Suppressor macrophage treated with lipopolysaccharide for 4 hours (primary cell): ENCODE results near the gene CYB561.

Experiments used
- DNase-seq: peaks from one replicate; pipeline ENCODE4 v3.0.0-alpha.2; 2020

The CYB561 gene

GRCh38 chr17:63448655-63449054 lies 2.5 kb upstream of the CYB561 start:
- DNase-seq: no peak

DNA sequence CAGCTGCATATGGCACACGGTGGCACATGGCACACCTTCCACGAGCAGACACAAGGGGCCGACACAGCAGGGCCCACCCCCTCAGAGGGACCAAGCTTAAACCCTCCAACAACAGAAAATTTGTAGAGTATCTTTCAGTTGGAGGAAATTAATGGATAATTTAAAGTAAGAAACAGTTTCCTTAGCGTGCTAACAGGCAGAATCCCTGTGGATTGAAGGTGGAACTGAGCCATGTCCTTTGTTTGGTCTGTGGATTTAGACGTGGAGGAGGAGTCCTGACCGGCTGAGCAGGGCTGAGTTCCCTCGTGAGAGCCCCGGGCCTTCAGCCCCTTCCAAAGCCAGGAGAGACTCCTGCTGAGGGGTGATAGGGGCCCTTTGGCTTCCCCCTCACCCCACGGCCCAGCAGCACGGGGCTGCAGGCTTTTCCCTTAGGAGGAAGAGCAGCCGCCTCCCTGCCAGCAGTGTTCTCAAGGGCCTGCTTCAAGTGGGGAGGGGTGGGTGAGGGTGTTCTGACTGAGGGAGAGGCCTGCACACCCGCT lies 1.4 kb upstream of the CYB561 start:
- DNase-seq: no peak

- DNase-seq: peak; percentile 85
Measured at GRCh38 chr17:63446753-63447470, 806 bp upstream of the CYB561 start.

DNA sequence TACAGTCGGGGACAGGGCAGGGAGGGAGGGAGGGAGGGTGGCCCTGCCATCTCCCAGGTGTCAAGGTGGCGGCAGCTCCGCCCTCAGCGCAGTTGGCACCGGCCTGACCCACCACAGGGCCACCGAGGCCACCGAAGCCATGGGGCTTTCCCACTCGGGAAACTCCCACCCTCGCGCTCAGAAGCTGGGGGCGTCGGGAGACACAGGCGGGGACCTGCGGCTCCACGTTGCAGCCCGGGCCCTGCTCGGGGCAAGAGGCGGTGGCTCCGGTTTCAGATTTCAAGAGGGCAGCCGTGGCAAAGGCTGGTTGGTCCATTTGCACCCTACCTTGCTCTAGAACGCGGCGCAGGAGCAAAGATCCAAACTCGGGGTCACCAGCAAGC lies 544 bp downstream of the CYB561 start:
- DNase-seq: peak; percentile 58

DNA sequence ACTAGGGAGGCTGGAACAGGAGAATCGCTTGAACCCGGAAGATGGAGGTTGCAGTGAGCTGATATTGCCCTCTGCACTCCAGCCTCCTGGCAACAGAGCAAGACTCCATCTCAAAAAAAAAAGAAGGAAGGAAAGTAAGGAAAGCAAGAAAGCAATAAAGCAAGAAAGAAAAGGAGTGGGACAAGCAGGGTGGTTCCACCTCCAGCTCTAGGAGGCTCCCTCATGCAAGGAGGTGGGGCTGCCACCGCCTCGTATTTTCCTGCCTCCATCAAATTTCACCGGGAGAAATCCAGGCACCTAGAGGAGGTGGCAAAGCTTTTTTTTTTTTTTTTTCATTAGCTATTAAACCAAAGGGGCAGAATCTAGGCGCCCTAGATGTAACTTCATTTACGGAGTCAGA lies 1.0 kb downstream of the CYB561 start:
- DNase-seq: no peak

DNA sequence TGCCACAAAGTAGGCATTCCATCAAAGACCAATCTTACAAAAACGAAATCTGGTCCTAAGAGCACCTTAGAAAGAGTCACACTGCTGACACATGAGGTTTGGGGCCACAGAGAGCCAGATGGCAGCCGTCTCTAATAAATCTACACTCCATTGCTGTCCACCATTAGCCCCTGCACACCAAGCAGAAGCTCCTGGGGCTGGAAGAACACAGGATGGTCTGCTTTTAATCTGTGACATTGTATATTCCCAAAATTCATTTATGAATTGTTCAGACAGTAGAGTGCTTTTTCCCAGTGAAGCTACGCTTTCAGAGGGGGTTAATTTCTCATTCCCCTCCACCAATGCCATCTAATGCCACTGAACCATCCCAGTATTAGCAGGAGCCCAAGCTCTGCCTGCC lies 1.6 kb downstream of the CYB561 start:
- no peak for DNase-seq

- no peak for DNase-seq
Measured at GRCh38 chr17:63443053-63443452, 3.1 kb downstream of the CYB561 start.

- DNase-seq: no peak
Measured at GRCh38 chr17:63442549-63443035, 3.5 kb downstream of the CYB561 start.

DNA sequence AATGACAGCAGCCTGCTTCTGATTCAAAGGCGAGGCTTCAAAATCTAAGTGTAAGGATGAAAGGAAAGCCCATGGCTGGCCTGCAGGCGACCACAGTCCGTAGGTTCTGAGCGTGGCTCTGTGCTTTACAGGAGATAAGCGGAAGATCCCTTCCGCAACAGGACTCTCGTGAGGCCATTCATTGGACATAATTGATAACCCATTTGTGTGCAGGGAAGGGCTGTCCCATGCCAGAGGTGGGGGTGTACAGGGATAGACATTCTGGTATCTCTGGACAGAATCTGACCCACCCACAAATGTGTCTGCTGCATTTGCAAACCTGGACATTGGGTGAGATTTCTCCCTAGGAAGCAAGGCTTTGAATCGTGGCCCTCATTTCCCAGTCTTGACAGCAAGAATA lies 4.0 kb downstream of the CYB561 start:
- no peak for DNase-seq

- no peak for DNase-seq
Measured at GRCh38 chr17:63441654-63442053, 4.5 kb downstream of the CYB561 start.

DNA sequence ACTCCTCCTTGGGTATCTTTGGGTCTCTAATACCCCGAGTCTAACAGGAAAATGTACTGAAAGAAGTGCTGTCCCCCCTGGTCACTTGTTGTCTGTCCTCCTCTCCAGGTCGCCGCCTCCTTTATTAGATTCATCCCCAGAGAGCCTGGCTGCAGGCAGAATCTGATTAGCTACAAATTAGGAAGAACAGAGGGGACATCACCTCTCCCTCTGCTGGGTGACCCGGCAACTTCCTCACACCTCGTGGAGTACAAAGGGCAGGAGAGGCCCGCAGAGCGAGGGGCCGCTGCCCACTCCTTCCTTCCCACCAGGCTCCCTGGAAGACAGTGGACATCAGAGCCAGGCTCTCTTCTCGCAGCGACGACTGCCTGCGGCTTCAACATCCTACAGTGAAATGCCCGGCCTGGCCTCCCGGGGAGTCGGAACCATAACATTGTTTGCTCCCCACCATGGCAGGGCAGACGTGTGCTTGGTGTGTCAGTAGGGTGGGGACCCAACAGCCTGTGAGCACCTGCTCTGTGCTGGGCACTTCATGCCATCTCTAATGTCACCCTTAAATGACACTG lies 5.3 kb downstream of the CYB561 start:
- DNase-seq: no peak

DNA sequence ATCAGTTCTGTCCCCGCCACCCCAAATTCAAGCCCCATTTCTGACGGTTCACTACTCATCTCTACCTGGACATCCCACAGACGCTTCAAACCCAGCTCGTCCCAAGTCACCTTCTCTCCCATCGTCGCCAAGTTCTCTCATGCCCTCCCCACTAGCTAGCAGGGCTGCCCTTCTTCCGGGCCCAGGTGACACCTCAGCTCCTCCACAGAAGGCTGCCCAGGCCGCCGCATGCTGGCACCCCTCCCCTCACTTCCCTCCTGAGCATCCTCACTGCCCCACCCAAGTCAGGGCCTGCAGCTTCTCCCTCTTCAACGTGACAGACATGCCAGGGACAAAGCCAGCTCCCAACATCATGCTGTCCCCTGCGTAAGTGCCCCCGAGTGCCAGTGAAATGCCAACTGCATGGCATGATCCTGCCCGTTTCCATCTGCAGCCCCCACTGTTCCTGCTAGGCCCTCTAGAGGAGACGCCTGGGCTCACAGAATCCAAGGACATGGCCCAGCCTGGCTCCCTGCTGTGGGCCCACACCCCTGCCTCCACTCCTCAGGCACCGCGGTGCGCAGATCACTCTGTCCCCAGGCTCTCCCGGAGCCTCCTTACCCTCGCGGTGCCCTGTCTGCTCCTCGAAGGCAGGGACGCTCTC lies 5.9 kb downstream of the CYB561 start:
- no peak for DNase-seq

DNA sequence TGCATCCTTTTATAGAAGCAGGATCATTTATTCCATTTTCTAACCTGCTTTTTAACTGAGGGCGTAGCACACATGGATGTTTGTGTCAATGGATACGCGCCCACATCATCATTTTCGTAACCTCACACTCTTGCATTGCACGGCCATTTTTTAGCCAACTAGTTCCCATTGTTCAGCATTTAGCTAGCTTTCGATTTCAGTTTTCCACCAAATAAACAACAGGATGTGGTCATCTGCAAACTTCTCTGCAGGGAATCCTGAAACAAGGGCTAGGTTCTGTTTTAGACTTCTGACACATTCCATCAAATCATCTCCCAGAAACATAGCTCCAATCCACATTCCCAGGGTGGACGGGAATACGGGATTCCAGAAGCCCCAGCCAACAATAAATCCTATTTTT lies 6.4 kb downstream of the CYB561 start:
- peak; percentile 91 for DNase-seq

DNA sequence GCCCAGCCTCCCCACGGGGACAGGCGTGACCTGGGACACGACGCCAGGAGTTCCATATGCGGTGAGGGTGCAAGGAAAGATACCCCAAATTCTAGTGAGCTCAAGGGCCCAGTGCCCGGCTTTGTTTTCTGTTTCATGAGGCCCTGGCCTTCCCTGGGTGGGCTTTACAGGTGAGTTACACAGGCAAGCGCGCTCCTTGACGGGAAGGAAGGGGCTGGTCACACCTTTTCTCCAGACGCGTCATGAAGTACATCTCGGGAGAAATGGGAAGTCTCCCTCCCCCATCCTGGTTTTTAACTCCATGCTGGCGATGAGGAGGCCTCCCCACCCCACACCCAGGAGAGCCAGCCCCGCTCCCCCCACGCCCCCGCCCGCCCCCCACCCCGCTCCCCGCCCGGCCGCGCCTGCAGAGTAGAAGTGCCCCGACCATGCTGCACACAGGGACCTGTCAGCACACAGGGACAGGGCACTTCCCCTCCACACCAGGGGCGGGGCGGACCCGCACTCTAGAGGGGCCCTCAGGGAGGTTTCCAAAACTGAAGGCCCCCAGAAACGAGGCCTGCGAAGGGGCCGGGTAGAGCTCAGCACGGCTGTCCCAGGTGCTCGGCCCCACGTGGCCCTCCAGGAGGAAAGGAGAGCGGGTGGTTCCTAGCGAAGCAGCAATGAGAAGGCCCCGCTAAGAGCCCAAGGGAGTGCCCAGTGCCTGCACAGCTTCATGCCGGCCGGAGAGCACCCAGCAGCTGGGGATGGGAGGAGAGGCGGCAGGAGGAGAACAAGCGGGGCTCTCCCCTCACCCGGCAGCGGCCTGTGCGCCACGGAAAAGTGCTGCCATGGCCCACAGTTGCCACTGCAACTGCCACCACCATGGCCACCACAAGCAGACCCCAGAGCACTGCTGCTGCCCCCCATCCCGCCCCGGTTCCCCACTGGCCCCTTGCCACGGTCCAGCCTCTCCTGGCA lies 7.7 kb downstream of the CYB561 start:
- DNase-seq: no peak

- DNase-seq: no peak
Measured at GRCh38 chr17:63437287-63438091, 8.6 kb downstream of the CYB561 start.

GRCh38 chr17:63436523-63437110 lies 9.5 kb downstream of the CYB561 start:
- no peak for DNase-seq

DNA sequence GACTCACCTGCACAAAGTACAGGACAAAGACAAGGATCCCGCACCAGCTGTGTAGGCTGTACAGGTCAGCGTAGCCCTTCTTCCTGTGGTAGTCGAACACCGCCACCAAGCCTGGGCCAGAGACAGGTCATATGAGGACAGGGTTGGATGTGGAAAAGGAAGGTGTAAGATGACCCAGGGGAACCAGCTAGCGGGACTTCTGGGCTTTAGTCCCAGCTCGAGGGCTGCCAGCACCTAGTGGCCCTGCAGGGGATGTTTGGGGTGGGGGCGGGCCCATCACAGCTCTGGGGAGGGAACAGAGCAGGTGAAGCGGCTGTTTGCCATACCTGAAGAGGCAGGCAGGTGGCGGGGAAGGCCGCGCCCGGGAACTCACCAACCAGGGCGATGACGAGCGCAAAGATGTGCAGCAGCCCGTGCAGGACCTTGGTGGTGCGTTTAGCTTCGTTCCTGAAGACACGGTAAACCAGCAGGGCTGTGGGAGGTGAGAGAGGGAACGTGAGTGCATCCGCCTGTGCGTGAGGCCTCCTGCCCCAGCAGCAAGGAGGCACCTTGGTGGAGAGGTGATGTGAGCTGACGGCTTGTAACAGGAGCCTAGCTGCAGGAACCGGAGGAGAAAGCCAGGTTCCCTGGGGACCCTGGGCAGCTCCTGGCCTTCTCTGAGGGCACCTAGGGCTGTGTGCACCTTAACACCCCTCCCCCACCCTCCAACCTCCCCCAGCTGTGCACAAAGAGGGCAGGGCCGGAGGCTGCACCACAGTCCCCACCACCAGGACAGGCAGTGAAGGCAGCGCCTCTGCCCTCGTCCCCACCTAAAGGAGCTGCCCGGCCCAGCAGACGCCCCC lies 10.2 kb downstream of the CYB561 start:
- no peak for DNase-seq

- peak; percentile 55 for DNase-seq
Measured at GRCh38 chr17:63434951-63435571, 11.0 kb downstream of the CYB561 start.

DNA sequence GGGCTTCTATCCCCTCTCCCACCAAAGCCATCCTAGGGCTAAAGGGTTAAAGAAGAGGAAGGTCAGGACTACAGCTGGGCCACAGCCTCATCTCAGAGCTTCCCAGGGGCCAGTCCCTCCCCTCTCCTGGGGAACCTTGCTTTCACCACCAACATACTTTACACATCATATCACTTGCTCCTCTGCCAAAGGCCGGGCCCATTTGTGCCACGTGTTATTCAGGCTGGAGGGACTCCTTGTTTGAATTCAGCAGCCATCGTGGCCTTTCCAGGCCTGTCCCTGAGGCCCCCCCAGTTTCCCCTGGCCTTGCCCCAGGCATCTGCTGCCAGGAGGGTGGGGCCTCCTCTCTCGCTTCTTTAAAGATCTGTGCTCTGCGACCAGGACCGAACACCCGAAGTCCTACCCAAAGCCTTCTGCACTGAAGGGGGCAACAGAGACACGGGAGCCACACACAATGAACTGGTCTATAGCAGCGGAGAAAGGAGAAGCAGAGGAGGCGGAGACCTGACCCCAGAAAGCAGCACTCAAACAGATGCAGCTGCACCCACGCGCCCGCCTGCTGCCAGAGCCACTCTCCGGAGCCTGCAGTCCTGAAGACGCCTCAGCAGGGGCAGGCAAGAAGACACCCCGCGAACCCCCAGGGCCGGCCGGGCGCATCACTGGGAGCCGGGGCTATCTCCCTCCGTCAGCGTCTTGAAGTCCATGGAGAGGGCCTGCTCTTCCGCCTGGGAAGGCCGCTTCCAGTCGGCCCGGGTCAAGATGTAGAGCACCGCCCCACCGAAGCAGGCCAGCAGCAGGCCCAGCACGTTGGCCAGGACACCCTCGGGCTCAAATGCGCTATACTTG lies 12.1 kb downstream of the CYB561 start:
- peak; percentile 23 for DNase-seq
